CD4-positive, alpha-beta T cell treated with Interleukin-4 for 1 hour (primary cell): ENCODE data around the gene TACC3.
A peak's percentile ranks its signal among the peaks of the same experiment; 100 is the strongest.

Experiments used
- DNase-seq, 2 donors: peaks; one replicate each; pipeline ENCODE4 v3.0.0-alpha.2; 2020 to 2022

The TACC3 gene

GRCh38 chr4:1725521-1725920, 4.2 kb downstream of the TACC3 start:
- DNase-seq: no peak

GRCh38 chr4:1726146-1726934, 5.0 kb downstream of the TACC3 start:
- DNase-seq: peak; percentile 88 to 89

GRCh38 chr4:1727117-1728031, 6.1 kb downstream of the TACC3 start:
- DNase-seq: peak in 1 of 2 donors; percentile 54

- DNase-seq: no peak
These were observed 7.0 kb downstream of the TACC3 start for GRCh38 chr4:1728061-1728980.

- no peak for DNase-seq
These were observed 9.3 kb downstream of the TACC3 start for GRCh38 chr4:1730532-1731135.

GRCh38 chr4:1731180-1731579, 9.9 kb downstream of the TACC3 start:
- DNase-seq: no peak

GRCh38 chr4:1732911-1733310, 11.6 kb downstream of the TACC3 start:
- no peak for DNase-seq

GRCh38 chr4:1735215-1735614, 13.9 kb downstream of the TACC3 start:
- no peak for DNase-seq

- DNase-seq: no peak
These were observed 15.5 kb downstream of the TACC3 start for GRCh38 chr4:1736812-1737211.

GRCh38 chr4:1737666-1738065, 16.3 kb downstream of the TACC3 start:
- DNase-seq: no peak

GRCh38 chr4:1738410-1738809, 17.1 kb downstream of the TACC3 start:
- DNase-seq: no peak

GRCh38 chr4:1739358-1739757, 18.0 kb downstream of the TACC3 start:
- no peak for DNase-seq

- DNase-seq: no peak
These were observed 18.8 kb downstream of the TACC3 start for GRCh38 chr4:1740021-1740545.

- no peak for DNase-seq
These were observed 19.9 kb downstream of the TACC3 start for GRCh38 chr4:1741208-1741607.

GRCh38 chr4:1743551-1743950, 22.2 kb downstream of the TACC3 start:
- DNase-seq: no peak

GRCh38 chr4:1743975-1744374, 22.7 kb downstream of the TACC3 start:
- DNase-seq: no peak

GRCh38 chr4:1744552-1744951, 23.2 kb downstream of the TACC3 start:
- no peak for DNase-seq

- no peak for DNase-seq
These were observed 23.8 kb downstream of the TACC3 start for GRCh38 chr4:1745165-1745564.

GRCh38 chr4:1745697-1746096, 24.4 kb downstream of the TACC3 start:
- no peak for DNase-seq

GRCh38 chr4:1746265-1746691, 25.0 kb downstream of the TACC3 start:
- peak; percentile 76 to 81 for DNase-seq

GRCh38 chr4:1746919-1747602, 25.7 kb downstream of the TACC3 start:
- no peak for DNase-seq

GRCh38 chr4:1747603-1747967, 26.3 kb downstream of the TACC3 start:
- no peak for DNase-seq
